Esophagus muscularis mucosa (tissue), 4 donors: ENCODE measurements around the gene ACVR1B. TPM values are rescaled to one million over a fixed set of nuclear protein-coding genes. Genes with fewer than 3 reads are reported as not detected.

Experiments used
- DNase-seq: peaks from one replicate; pipeline ENCODE4 v3.0.0-alpha.2; 2017; ENCODE audit errors: extremely low spot score
- H3K27ac ChIP-seq, 4 donors: fragments of 200-600 bp; sonication (generic); replicated peaks in 1 of 4; 1 replicate in 3 of 4; 2 replicates in 1 of 4; pipeline ENCODE4 v1.5.1; 2016 to 2019; ENCODE audit warnings: mild to moderate bottlenecking in 1 of 4
- H3K27me3 ChIP-seq, 4 donors: fragments of 200-600 bp; sonication (generic); one replicate each; pipeline versions ENCODE4 v1.5.1 to v1.6.0; 2016 to 2019
- H3K36me3 ChIP-seq, 4 donors: fragments of 200-600 bp; sonication (generic); one replicate each; pipeline ENCODE4 v1.5.1; 2016 to 2019
- H3K4me1 ChIP-seq, 4 donors: fragments of 200-600 bp; sonication (generic); one replicate each; pipeline ENCODE4 v1.5.1; 2016 to 2019
- H3K4me3 ChIP-seq, 4 donors: fragments of 200-600 bp; sonication (generic); 1 replicate in 2 of 4; 2 replicates in 2 of 4; pipeline ENCODE4 v1.5.1; 2016 to 2019; ENCODE audit warnings: mild to moderate bottlenecking in 4 of 4, moderate library complexity in 1 of 4
- H3K9me3 ChIP-seq, 4 donors: fragments of 200-600 bp; sonication (generic); 1 replicate in 3 of 4; 2 replicates in 1 of 4; pipeline ENCODE4 v1.5.1; 2016 to 2019
- CTCF ChIP-seq, 3 experiments: fragments of 200-600 bp in 2 of 3; fragments of 450-650 bp in 1 of 3; sonication (generic) in 2 of 3; IDR thresholded peaks; one replicate each; pipeline ENCODE4 v1.5.1; 2017 to 2019; ENCODE audit warnings: antibody characterized with exemption in 3 of 3, mild to moderate bottlenecking in 2 of 3, moderate library complexity in 1 of 3
- EP300 ChIP-seq: sonication (generic); formaldehyde crosslinking; IDR thresholded peaks from one replicate; pipeline ENCODE4 v1.6.1; 2017; ENCODE audit warnings: antibody characterized with exemption
- POLR2A ChIP-seq: fragments of 450-650 bp; IDR thresholded peaks from one replicate; pipeline ENCODE4 v1.6.1; 2017; ENCODE audit warnings: antibody characterized with exemption, moderate library complexity, mild to moderate bottlenecking, low read depth
- POLR2AphosphoS5 ChIP-seq, 2 donors: sonication (generic); formaldehyde crosslinking; IDR thresholded peaks; one replicate each; pipeline ENCODE4 v1.6.1; 2017; ENCODE audit warnings: antibody characterized with exemption in 2 of 2
- WGBS: methylation state at CpG from one replicate; pipeline ENCODE4 v1.1.5; 2018; 5-methylcytosine and 5-hydroxymethylcytosine counted together
- intact Hi-C: fragments of 100-400 bp; cut with DNase I; formaldehyde crosslinking; loops from one replicate; pipeline ENCODE4 v1.15.1; 2023
- total RNA-seq, 4 donors: library from RNA; depleted of rRNA; stranded (reverse); fragments of >200 nt; gene quantifications; one replicate each; pipeline versions ENCODE4 v1.1.0 to v1.2.1, GENCODE V29; 2016

ACVR1B gene
- total RNA-seq, 4 donors from 2014 or later, result 9.1 to 22.4 (median 13.9) TPM

- TF ChIP-seq POLR2A, result no peak
- peak in 1 of 2 donors; percentile 40 for TF ChIP-seq POLR2AphosphoS5 (IDR thresholded peaks at IDR 0.05)
- no peak for TF ChIP-seq CTCF (IDR thresholded peaks at IDR 0.05)
- Histone ChIP-seq H3K36me3 (peaks cover 0 to 15% (median 2%) of the 10 kb centered on the region in 4 donors), H3K27ac (peak overlapping the region; percentile 82 to 90 (median 87)), H3K27me3 (peaks cover 2 to 39% (median 14%) of the 10 kb centered on the region in 4 donors), H3K4me1 (peaks cover 35 to 70% (median 61%) of the 10 kb centered on the region in 4 donors), H3K9me3 (no peaks in the 10 kb centered on the region), H3K4me3 (peak overlapping the region; percentile 64 to 90 (median 76))
- intact Hi-C loops, result loop anchor here (1.0 to 2.0 kb wide), 2 partner anchors 17 to 77 kb away; no protein-coding TSS in a partner anchor
- DNase-seq, result no peak
- 42% methylated on average over 24 of the region's 28 CpGs for WGBS
These were observed 54.6 kb downstream of the ACVR1B start for GRCh38 chr12:52005903-52006703.

GRCh38 chr12:52006726-52007157, 55.2 kb downstream of the ACVR1B start, which contains the start of gene TAMALIN:
TAMALIN (plus strand) TSS chr12:52006946; CDS start chr12:52007020, 74 bp downstream.
- Histone ChIP-seq H3K27ac (peak within 1 kb of the TSS; percentile 82 to 90 (median 87)), H3K4me3 (peak within 1 kb of the TSS; percentile 64 to 90 (median 76)), H3K4me1 (peaks cover 39 to 73% (median 67%) of the 10 kb centered on the region in 4 donors), H3K27me3 (peaks cover 2 to 39% (median 14%) of the 10 kb centered on the region in 4 donors), H3K36me3 (peaks cover 0 to 21% (median 5%) of the 10 kb centered on the region in 4 donors), H3K9me3 (no peaks in the 10 kb centered on the region)
- TF ChIP-seq POLR2A, result peak; percentile 79
- TF ChIP-seq EP300, result no peak
- TF ChIP-seq POLR2AphosphoS5 (IDR thresholded peaks at IDR 0.05), result peak; percentile 77 to 93
- TF ChIP-seq CTCF (IDR thresholded peaks at IDR 0.05), result peak in 1 of 3 experiments; percentile 7
- intact Hi-C loops, result loop anchor here (1.0 kb wide), 1 partner anchor 77 kb away; no protein-coding TSS in a partner anchor
- DNase-seq, result no peak
- WGBS, result 0% methylated on average over 6 of the region's 60 CpGs

GRCh38 chr12:52007158-52007921, 55.8 kb downstream of the ACVR1B start:
- TF ChIP-seq EP300 (no peak), POLR2AphosphoS5 (IDR thresholded peaks at IDR 0.05) (peak; percentile 63 to 68), CTCF (IDR thresholded peaks at IDR 0.05) (peak in 1 of 3 experiments; percentile 3)
- DNase-seq, result no peak
- peak overlapping the region; percentile 82 to 90 (median 87) for H3K27ac ChIP-seq
- H3K4me1 ChIP-seq, result peaks cover 39 to 75% (median 69%) of the 10 kb centered on the region in 4 donors
- peak overlapping the region; percentile 64 to 90 (median 76) for H3K4me3 ChIP-seq
- intact Hi-C loops, result no loop called here
- H3K36me3 ChIP-seq, result peaks cover 0 to 27% (median 8%) of the 10 kb centered on the region in 4 donors
- WGBS, result 2% methylated on average over 24 of the region's 72 CpGs
- peaks cover 2 to 39% (median 14%) of the 10 kb centered on the region in 4 donors for H3K27me3 ChIP-seq
- H3K9me3 ChIP-seq, result no peaks in the 10 kb centered on the region

- Histone ChIP-seq H3K9me3 (no peaks in the 10 kb centered on the region), H3K4me1 (peaks cover 39 to 75% (median 69%) of the 10 kb centered on the region in 4 donors), H3K27me3 (peaks cover 2 to 38% (median 14%) of the 10 kb centered on the region in 4 donors), H3K27ac (peak overlapping the region; percentile 82 to 90 (median 87)), H3K4me3 (peak overlapping the region; percentile 64 to 90 (median 76)), H3K36me3 (peaks cover 0 to 33% (median 11%) of the 10 kb centered on the region in 4 donors)
- 61% methylated on average over 5 of the region's 5 CpGs for WGBS
- TF ChIP-seq POLR2AphosphoS5 (IDR thresholded peaks at IDR 0.05), result no peak
- TF ChIP-seq POLR2A, result no peak
- TF ChIP-seq CTCF (IDR thresholded peaks at IDR 0.05), result no peak
- TF ChIP-seq EP300, result no peak
- intact Hi-C loops, result no loop called here
- no peak for DNase-seq
These were observed 56.5 kb downstream of the ACVR1B start for GRCh38 chr12:52007982-52008510.
